Kidney (tissue), 14 donors: ENCODE measurements around the gene DUS1L. TPM values are rescaled to one million over a fixed set of nuclear protein-coding genes. Genes with fewer than 3 reads are reported as not detected.

Experiments used
- DNase-seq, 5 donors: peaks; one replicate each; pipeline ENCODE4 v3.0.0-alpha.2; 2013 to 2020
- FAIRE-seq: peaks from 2 replicates; lab custom pipeline; 2012; peaks lifted over from hg19 to GRCh38; lab: Jason Lieb, UNC
- H3K27ac ChIP-seq, 2 donors: one replicate each; pipeline ENCODE4 v1.7.0; 2013; ENCODE audit warnings: low read depth in 2 of 2, low read length in 2 of 2, inconsistent platforms in 1 of 2
- H3K27me3 ChIP-seq: one replicate; pipeline ENCODE4 v1.7.1; 2013; ENCODE audit warnings: low read length, inconsistent platforms; ENCODE audit not compliant: control insufficient read depth, insufficient read depth
- H3K36me3 ChIP-seq, 3 donors: one replicate each; pipeline versions ENCODE4 v1.7.0 to v1.7.1; 2013; ENCODE audit warnings: low read length in 3 of 3, control low read depth in 1 of 3, inconsistent platforms in 1 of 3; ENCODE audit not compliant: insufficient read depth in 3 of 3, control insufficient read depth in 2 of 3
- H3K4me1 ChIP-seq, 3 donors: one replicate each; pipeline versions ENCODE4 v1.7.0 to v1.7.1; 2013; ENCODE audit warnings: low read length in 3 of 3, inconsistent platforms in 1 of 3, low read depth in 1 of 3; ENCODE audit not compliant: control insufficient read depth in 2 of 3, insufficient read depth in 2 of 3
- H3K4me3 ChIP-seq, 3 donors: one replicate each; pipeline versions ENCODE4 v1.7.0 to v1.8.1; 2013; ENCODE audit warnings: low read length in 3 of 3, control low read depth in 1 of 3, inconsistent platforms in 1 of 3
- H3K9ac ChIP-seq, 3 donors: one replicate each; pipeline versions ENCODE4 v1.7.0 to v1.7.1; 2013; ENCODE audit warnings: low read length in 3 of 3, control low read depth in 1 of 3, inconsistent platforms in 1 of 3
- H3K9me3 ChIP-seq, 3 donors: one replicate each; pipeline versions ENCODE4 v1.7.0 to v1.7.1; 2013; ENCODE audit warnings: low read length in 3 of 3, control low read depth in 1 of 3, inconsistent platforms in 1 of 3; ENCODE audit not compliant: control insufficient read depth in 2 of 3, insufficient read depth in 1 of 3
- CTCF ChIP-seq: IDR thresholded peaks from 3 replicates; pipeline ENCODE4 v1.5.1; 2012; ENCODE audit warnings: mild to moderate bottlenecking, moderate library complexity, borderline replicate concordance; ENCODE audit not compliant: insufficient read depth; ENCODE audit errors: extremely low read depth
- intact Hi-C: fragments of 100-400 bp; cut with DNase I; formaldehyde crosslinking; loops from one replicate; pipeline ENCODE4 v1.11.1; 2022
- polyA plus RNA-seq: library from polyadenylated mRNA; stranded (reverse); fragments of 350-450 nt; fragmentation: Illumina TruSeq; extraction: RNeasy Lipid Tissue Mini Kit (QIAGEN cat#74804); gene quantifications from one replicate; pipeline ENCODE4 v1.2.3, GENCODE V29; 2014; ENCODE audit warnings: low read depth, low replicate concordance; ENCODE audit not compliant: insufficient read depth
- total RNA-seq: library from RNA; stranded (reverse); fragmentation: NEBNext Ultra II Directional; extraction: Animal tissue kit (Norgen Biotek cat#: 25700); gene quantifications from one replicate; pipeline ENCODE4 v1.2.1, GENCODE V29; 2021
- donor health status: control.
- donor health status: control.
- donor health status: control.
- donor health status: control.
- donor health status: control.
- donor health status: DM: yes; HTN: yes; CAD: no.
- donor health status: Normal renal cell carcinoma (clear cell type).

DUS1L gene
- total and polyA plus RNA-seq, 2 donors from 2014 or later: 84.8 to 102 TPM

- TF ChIP-seq CTCF: no peak
- intact Hi-C loops: loop anchor here (10.0 kb wide), 1 partner anchor 46 kb away; the partner anchor contains the start of gene NOTUM
- no peak for DNase-seq
- no peaks in the 10 kb centered on the region for H3K27me3 ChIP-seq
- no peak for FAIRE-seq
- H3K27ac ChIP-seq: no peak overlapping the region
- no peak overlapping the region for H3K4me3 ChIP-seq
- no peaks in the 10 kb centered on the region for H3K9me3 ChIP-seq
- H3K4me1 ChIP-seq: no peaks in the 10 kb centered on the region
- no peak overlapping the region for H3K9ac ChIP-seq
- no peaks in the 10 kb centered on the region for H3K36me3 ChIP-seq
Measured at GRCh38 chr17:82010575-82011525, 54.8 kb downstream of the DUS1L start.

GRCh38 chr17:82009413-82009812 lies 56.2 kb downstream of the DUS1L start:
- DNase-seq (no peak), FAIRE-seq (no peak)
- H3K27ac ChIP-seq: no peak overlapping the region
- H3K4me3 ChIP-seq: no peak overlapping the region
- no peaks in the 10 kb centered on the region for H3K36me3 ChIP-seq
- no peaks in the 10 kb centered on the region for H3K9me3 ChIP-seq
- no peak overlapping the region for H3K9ac ChIP-seq
- intact Hi-C loops: no loop called here
- H3K4me1 ChIP-seq: no peaks in the 10 kb centered on the region
- TF ChIP-seq CTCF: no peak
- H3K27me3 ChIP-seq: no peaks in the 10 kb centered on the region

GRCh38 chr17:82008941-82009405 lies 56.6 kb downstream of the DUS1L start:
- Histone ChIP-seq H3K4me3 (no peak overlapping the region), H3K36me3 (no peaks in the 10 kb centered on the region), H3K9ac (no peak overlapping the region), H3K27me3 (no peaks in the 10 kb centered on the region), H3K27ac (no peak overlapping the region), H3K4me1 (no peaks in the 10 kb centered on the region), H3K9me3 (no peaks in the 10 kb centered on the region)
- intact Hi-C loops: no loop called here
- TF ChIP-seq CTCF: no peak
- no peak for FAIRE-seq
- DNase-seq: no peak
